HepG2 (cell line): ENCODE measurements around the gene MYADML2. TPM values are rescaled to one million over a fixed set of nuclear protein-coding genes. Genes with fewer than 3 reads are reported as not detected.

Experiments
- CENPX ChIP-seq: sonication (generic); formaldehyde crosslinking; IDR thresholded peaks from 2 replicates; pipeline ENCODE4 v1.9.0; 2021; ENCODE audit warnings: mild to moderate bottlenecking, missing genetic modification reagents, moderate library complexity
- DBP ChIP-seq: sonication (generic); formaldehyde crosslinking; IDR thresholded peaks from 2 replicates; pipeline ENCODE4 v1.4.0; 2020; ENCODE audit warnings: missing genetic modification reagents; ENCODE audit errors: not compliant biosample characterization
- HBP1 ChIP-seq: IDR thresholded peaks from 2 replicates; pipeline ENCODE4 v1.6.1; 2016; ENCODE audit warnings: low read depth, control low read depth
- NBN ChIP-seq: fragments of 450-650 bp; conservative IDR thresholded peaks from 2 replicates; pipeline ENCODE4 v1.6.1; 2017
- SMAD3 ChIP-seq: sonication (generic); formaldehyde crosslinking; IDR thresholded peaks from 2 replicates; pipeline ENCODE4 v1.4.0; 2020; ENCODE audit warnings: missing genetic modification reagents
- SRSF1 ChIP-seq: fragments of 200-400 bp; formaldehyde crosslinking; optimal IDR thresholded peaks from 2 replicates; pipeline ENCODE3; 2017; ENCODE audit warnings: mild to moderate bottlenecking, low read depth, low read length, moderate library complexity
- SRSF4 ChIP-seq: fragments of 200-400 bp; formaldehyde crosslinking; IDR thresholded peaks from one replicate; pipeline ENCODE4 v1.6.1; 2018; ENCODE audit warnings: mild to moderate bottlenecking, low read depth, low read length, moderate library complexity; ENCODE audit not compliant: poor library complexity, severe bottlenecking
- ZNF281 ChIP-seq: sonication (generic); formaldehyde crosslinking; IDR thresholded peaks from 2 replicates; pipeline ENCODE4 v1.4.0; 2020; ENCODE audit warnings: missing genetic modification reagents, borderline replicate concordance
- ZNF335 ChIP-seq: sonication (generic); formaldehyde crosslinking; IDR thresholded peaks from 2 replicates; pipeline ENCODE4 v1.4.0; 2020; ENCODE audit warnings: missing genetic modification reagents
- ZNF609 ChIP-seq: sonication (generic); formaldehyde crosslinking; IDR thresholded peaks from 2 replicates; pipeline ENCODE4 v1.4.0; 2020; ENCODE audit warnings: mild to moderate bottlenecking, missing genetic modification reagents, borderline replicate concordance
- ZNF713 ChIP-seq: sonication (generic); formaldehyde crosslinking; IDR thresholded peaks from 2 replicates; pipeline ENCODE4 v1.4.0; 2020; ENCODE audit warnings: mild to moderate bottlenecking, missing genetic modification reagents
- polyA plus RNA-seq, 8 experiments: library from polyadenylated mRNA; depleted of rRNA in 3 of 8; stranded (reverse) in 7 of 8; unstranded in 1 of 8; fragments of >200 nt; fragmentation: Illumina TruSeq in 4 of 8; extraction: Trizol in 4 of 8; gene quantifications; 2 replicates each; pipeline versions ENCODE4 v1.2.1 to v1.2.3, GENCODE V29; 2011 to 2016; ENCODE audit warnings: low read depth in 4 of 8, missing spikeins in 1 of 8, mixed read lengths in 1 of 8; ENCODE audit not compliant: insufficient read depth in 1 of 8
- total RNA-seq, 5 experiments: library from RNA; depleted of rRNA; stranded (reverse); fragments of >200 nt; fragmentation: Illumina TruSeq; extraction: Trizol; gene quantifications; 2 replicates each; pipeline ENCODE4 v1.2.3, GENCODE V29; 2016; ENCODE audit warnings: low read depth in 1 of 5

The MYADML2 gene
- total and polyA plus RNA-seq, 2 of the 13 experiments (the other 11 are each of a cell fraction or from before 2014, with no cell fraction given) = not detected

- TF ChIP-seq ZNF609 (CRISPR knock-in tag) = peak; percentile 88
- peak; percentile 54 for TF ChIP-seq SRSF4
- TF ChIP-seq NBN = no peak
- peak; percentile 99 for TF ChIP-seq SRSF1
- TF ChIP-seq SMAD3 (CRISPR knock-in tag) = peak; percentile 80; the same call in 1 of the 2 replicates
- TF ChIP-seq ZNF281 = peak; percentile 99
- TF ChIP-seq HBP1 (CRISPR knock-in tag) = no peak
- TF ChIP-seq DBP (CRISPR knock-in tag) = no peak
- 0 out of 2 replicates have a peak, but pooled peaks have one; percentile 89 for TF ChIP-seq ZNF713 (CRISPR knock-in tag)
- 0 out of 2 replicates have a peak, but pooled peaks have one; percentile 33 for TF ChIP-seq ZNF335
- TF ChIP-seq CENPX = no peak
Measured at GRCh38 chr17:81966343-81967243, 19.6 kb upstream of the MYADML2 start (continued).
